Tibial nerve (tissue), 4 donors: ENCODE data around the gene SLC17A2. TPM values are rescaled to one million over a fixed set of nuclear protein-coding genes. Genes with fewer than 3 reads are reported as not detected.

ENCODE experiments used
- DNase-seq, 2 donors: peaks; one replicate each; pipeline ENCODE4 v3.0.0-alpha.2; 2019; ENCODE audit warnings: low spot score in 2 of 2
- H3K27ac ChIP-seq, 4 donors: fragments of 200-600 bp; sonication (generic) in 3 of 4; one replicate each; pipeline ENCODE4 v1.5.1; 2017 to 2019; ENCODE audit warnings: mild to moderate bottlenecking in 1 of 4
- H3K27me3 ChIP-seq, 2 donors: fragments of 200-600 bp; sonication (generic) in 1 of 2; one replicate each; pipeline versions ENCODE4 v1.5.1 to v1.6.0; 2017 to 2019
- H3K36me3 ChIP-seq, 3 donors: fragments of 200-600 bp; sonication (generic); one replicate each; pipeline ENCODE4 v1.5.1; 2018 to 2019
- H3K4me1 ChIP-seq, 4 donors: fragments of 200-600 bp; sonication (generic) in 3 of 4; one replicate each; pipeline ENCODE4 v1.5.1; 2017 to 2019
- H3K4me3 ChIP-seq, 4 donors: fragments of 200-600 bp; sonication (generic) in 3 of 4; one replicate each; pipeline ENCODE4 v1.5.1; 2017 to 2019; ENCODE audit warnings: mild to moderate bottlenecking in 1 of 4, moderate library complexity in 1 of 4
- H3K9me3 ChIP-seq, 4 donors: fragments of 200-600 bp; sonication (generic) in 3 of 4; one replicate each; pipeline ENCODE4 v1.5.1; 2017 to 2019
- CTCF ChIP-seq, 5 experiments: fragments of 200-600 bp in 3 of 5; fragments of 450-650 bp in 2 of 5; sonication (generic) in 3 of 5; IDR thresholded peaks; one replicate each; pipeline ENCODE4 v1.5.1; 2016 to 2019; ENCODE audit warnings: antibody characterized with exemption in 5 of 5, mild to moderate bottlenecking in 3 of 5, moderate library complexity in 2 of 5
- EP300 ChIP-seq, 2 donors: sonication (generic); formaldehyde crosslinking; IDR thresholded peaks; one replicate each; pipeline ENCODE4 v1.6.1; 2017; ENCODE audit warnings: antibody characterized with exemption in 2 of 2, mild to moderate bottlenecking in 1 of 2
- POLR2A ChIP-seq, 2 donors: fragments of 450-650 bp; IDR thresholded peaks; one replicate each; pipeline ENCODE4 v1.6.1; 2017; ENCODE audit warnings: antibody characterized with exemption in 2 of 2, mild to moderate bottlenecking in 2 of 2, moderate library complexity in 2 of 2
- WGBS, 2 donors: methylation state at CpG; one replicate each; pipeline ENCODE4 v1.1.5; 2018; 5-methylcytosine and 5-hydroxymethylcytosine counted together
- total RNA-seq, 4 donors: library from RNA; depleted of rRNA; stranded (reverse); fragments of >200 nt; gene quantifications; one replicate each; pipeline ENCODE4 v1.1.0, GENCODE V29; 2016

The SLC17A2 gene
- total RNA-seq, 4 donors from 2014 or later, result not detected

GRCh38 chr6:25872814-25873213, 57.7 kb downstream of the SLC17A2 start:
- no peaks in the 10 kb centered on the region for H3K36me3 ChIP-seq
- no peak for DNase-seq
- WGBS, 2 donors, result 94 to 96% methylated on average over 1 of the region's 1 CpG

GRCh38 chr6:25869840-25870239, 60.7 kb downstream of the SLC17A2 start:
- no peak overlapping the region for H3K4me3 ChIP-seq

More at GRCh38 chr6:25872814-25873213, 57.7 kb downstream of the SLC17A2 start:
- peaks cover 0 to 4% of the 10 kb centered on the region in 2 donors for H3K27me3 ChIP-seq
- no peak overlapping the region for H3K27ac ChIP-seq
- no peaks in the 10 kb centered on the region for H3K4me1 ChIP-seq
- TF ChIP-seq POLR2A (IDR thresholded peaks at IDR 0.05), result no peak
- no peak for TF ChIP-seq EP300 (IDR thresholded peaks at IDR 0.05)
- TF ChIP-seq CTCF (IDR thresholded peaks at IDR 0.05), result no peak
- H3K4me3 ChIP-seq, result no peak overlapping the region
- no peaks in the 10 kb centered on the region for H3K9me3 ChIP-seq

GRCh38 chr6:25868436-25869183, 61.9 kb downstream of the SLC17A2 start:
- no peaks in the 10 kb centered on the region for H3K36me3 ChIP-seq

More at GRCh38 chr6:25869840-25870239, 60.7 kb downstream of the SLC17A2 start:
- no peak overlapping the region for H3K27ac ChIP-seq
- H3K36me3 ChIP-seq, result no peaks in the 10 kb centered on the region
- no peak for TF ChIP-seq POLR2A (IDR thresholded peaks at IDR 0.05)
- TF ChIP-seq CTCF (IDR thresholded peaks at IDR 0.05), result no peak
- no peak for TF ChIP-seq EP300 (IDR thresholded peaks at IDR 0.05)
- H3K9me3 ChIP-seq, result no peaks in the 10 kb centered on the region
- 40 to 88% methylated on average over 1 of the region's 1 CpG for WGBS, 2 donors
- no peaks in the 10 kb centered on the region for H3K4me1 ChIP-seq
- peaks cover 0 to 4% of the 10 kb centered on the region in 2 donors for H3K27me3 ChIP-seq
- DNase-seq, result no peak

GRCh38 chr6:25866011-25866410, 64.5 kb downstream of the SLC17A2 start:
- no peaks in the 10 kb centered on the region for H3K27me3 ChIP-seq
- no peak for DNase-seq
- TF ChIP-seq EP300 (IDR thresholded peaks at IDR 0.05) (no peak), CTCF (IDR thresholded peaks at IDR 0.05) (no peak), POLR2A (IDR thresholded peaks at IDR 0.05) (no peak)
- no peaks in the 10 kb centered on the region for H3K36me3 ChIP-seq
- H3K27ac ChIP-seq, result no peak overlapping the region
- WGBS, 2 donors, result 80% methylated on average over 3 of the region's 3 CpGs
- no peak overlapping the region for H3K4me3 ChIP-seq
- H3K9me3 ChIP-seq, result no peaks in the 10 kb centered on the region
- no peaks in the 10 kb centered on the region for H3K4me1 ChIP-seq

More at GRCh38 chr6:25868436-25869183, 61.9 kb downstream of the SLC17A2 start:
- Histone ChIP-seq H3K9me3 (no peaks in the 10 kb centered on the region), H3K4me3 (no peak overlapping the region), H3K4me1 (no peaks in the 10 kb centered on the region), H3K27ac (no peak overlapping the region), H3K27me3 (no peaks in the 10 kb centered on the region)
- DNase-seq, result no peak
- 73 to 85% methylated on average over 3 of the region's 3 CpGs for WGBS, 2 donors
- no peak for TF ChIP-seq CTCF (IDR thresholded peaks at IDR 0.05)
- TF ChIP-seq POLR2A (IDR thresholded peaks at IDR 0.05), result no peak
- no peak for TF ChIP-seq EP300 (IDR thresholded peaks at IDR 0.05)

- no peaks in the 10 kb centered on the region for H3K27me3 ChIP-seq
- TF ChIP-seq EP300 (IDR thresholded peaks at IDR 0.05) (no peak), CTCF (IDR thresholded peaks at IDR 0.05) (no peak), POLR2A (IDR thresholded peaks at IDR 0.05) (no peak)
- no peak overlapping the region for H3K4me3 ChIP-seq
- no peaks in the 10 kb centered on the region for H3K4me1 ChIP-seq
- no peaks in the 10 kb centered on the region for H3K9me3 ChIP-seq
- H3K36me3 ChIP-seq, result no peaks in the 10 kb centered on the region
- no peak overlapping the region for H3K27ac ChIP-seq
- WGBS, 2 donors, result 83 to 85% methylated on average over 2 of the region's 2 CpGs
- DNase-seq, result no peak
Measured at GRCh38 chr6:25863360-25863759, 67.1 kb downstream of the SLC17A2 start.
